ENCODE measurements around the gene CES3. TPM values are rescaled to one million over a fixed set of nuclear protein-coding genes. Genes with fewer than 3 reads are reported as not detected.

The CES3 gene
- total RNA-seq, 2 experiments from 2014 or later = 1.1 to 1.3 TPM

DNA sequence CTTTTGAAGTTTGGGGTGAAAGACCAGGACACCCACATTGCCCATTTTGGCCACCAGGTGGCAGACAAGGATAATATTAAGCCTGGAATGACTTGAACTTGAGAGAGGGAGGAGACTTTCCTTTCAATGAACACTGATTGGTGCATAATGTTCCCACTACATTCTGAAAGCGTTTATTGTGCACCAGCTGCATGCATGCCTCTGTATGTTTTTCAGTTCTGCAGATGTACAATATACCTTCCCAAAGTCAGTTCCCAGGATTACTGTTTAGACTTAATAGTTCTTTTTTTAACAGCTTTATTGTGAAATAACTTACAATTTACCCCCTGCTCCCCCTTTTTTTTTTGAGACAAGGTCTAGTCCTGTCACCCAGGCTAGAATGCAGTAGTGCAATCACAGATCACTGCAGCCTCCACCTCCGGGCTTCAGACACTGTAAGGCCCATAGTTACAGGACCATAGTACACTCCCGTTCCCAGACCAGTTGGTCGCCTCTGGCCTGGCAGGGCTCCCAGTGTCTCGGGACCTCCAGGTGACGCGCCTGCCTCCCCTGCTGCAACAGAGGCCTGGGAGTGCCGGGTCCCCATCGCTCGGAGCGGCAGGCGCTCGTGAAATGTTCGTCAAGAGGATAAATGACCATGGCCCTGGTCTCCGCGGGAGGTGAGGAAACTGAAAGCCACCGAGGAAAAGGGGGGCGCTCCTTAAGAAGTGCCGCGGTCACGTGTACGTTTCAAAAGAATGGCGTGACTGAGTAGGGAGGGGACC lies 13.6 kb upstream of the CES3 start:
- peak overlapping the region; percentile 64 for H3K4me3 ChIP-seq (ENCODE audit: low read length)
- Mint-ChIP-seq H3K4me3 (peak overlapping the region; percentile 89), H3K27me3 (peaks cover 50% of the 10 kb centered on the region), H3K9me3 (no peaks in the 10 kb centered on the region), H3K27ac (peak overlapping the region; percentile 2), H3K4me1 (ENCODE audit: low read depth) (peaks cover 20% of the 10 kb centered on the region), H3K36me3 (ENCODE audit: low read depth) (peaks cover 16% of the 10 kb centered on the region)
- H3K27ac ChIP-seq (ENCODE audit: low read depth in 1 of 2, low read length in 2 of 2) = no peak overlapping the region
- H3K27me3 ChIP-seq (ENCODE audit: control insufficient read depth in 1 of 2, insufficient read depth in 2 of 2, low read length in 2 of 2) = peaks cover 19 to 22% of the 10 kb centered on the region in 2 experiments
- ChIA-PET POLR2A (interaction anchor here (0.6 to 1.1 kb wide), 2 partner anchors 208 to 502 kb away, joined by 3 to 4 read pairs; no protein-coding TSS in a partner anchor), CTCF (interaction anchor here (0.7 to 1.3 kb wide), 6 partner anchors 9 to 208 kb away, joined by 3 to 4 read pairs (median 4); no protein-coding TSS in a partner anchor)
- TF ChIP-seq, protein P1, sequence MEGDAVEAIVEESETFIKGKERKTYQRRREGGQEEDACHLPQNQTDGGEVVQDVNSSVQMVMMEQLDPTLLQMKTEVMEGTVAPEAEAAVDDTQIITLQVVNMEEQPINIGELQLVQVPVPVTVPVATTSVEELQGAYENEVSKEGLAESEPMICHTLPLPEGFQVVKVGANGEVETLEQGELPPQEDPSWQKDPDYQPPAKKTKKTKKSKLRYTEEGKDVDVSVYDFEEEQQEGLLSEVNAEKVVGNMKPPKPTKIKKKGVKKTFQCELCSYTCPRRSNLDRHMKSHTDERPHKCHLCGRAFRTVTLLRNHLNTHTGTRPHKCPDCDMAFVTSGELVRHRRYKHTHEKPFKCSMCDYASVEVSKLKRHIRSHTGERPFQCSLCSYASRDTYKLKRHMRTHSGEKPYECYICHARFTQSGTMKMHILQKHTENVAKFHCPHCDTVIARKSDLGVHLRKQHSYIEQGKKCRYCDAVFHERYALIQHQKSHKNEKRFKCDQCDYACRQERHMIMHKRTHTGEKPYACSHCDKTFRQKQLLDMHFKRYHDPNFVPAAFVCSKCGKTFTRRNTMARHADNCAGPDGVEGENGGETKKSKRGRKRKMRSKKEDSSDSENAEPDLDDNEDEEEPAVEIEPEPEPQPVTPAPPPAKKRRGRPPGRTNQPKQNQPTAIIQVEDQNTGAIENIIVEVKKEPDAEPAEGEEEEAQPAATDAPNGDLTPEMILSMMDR (IDR thresholded peaks at IDR 0.05) = peak; percentile 81
- intact Hi-C loops (cut with DNase I, micrococcal nuclease) = loop anchor here in 1 of 2 experiments (2.0 kb wide), 1 partner anchor 237 kb away; no protein-coding TSS in a partner anchor
- ATAC-seq (ENCODE audit: poor library complexity) = peak; percentile 97
- H3K4me1 ChIP-seq (ENCODE audit: insufficient read depth, low read length) = peaks cover 24% of the 10 kb centered on the region
- peak; percentile 65 to 90 (median 82) for DNase-seq
- peaks cover 0 to 8% of the 10 kb centered on the region in 2 experiments for H3K9me3 ChIP-seq (ENCODE audit: control insufficient read depth in 1 of 2, insufficient read depth in 1 of 2, low read length in 2 of 2)
- H3K36me3 ChIP-seq (ENCODE audit: insufficient read depth, low read length) = peaks cover 14% of the 10 kb centered on the region

- peaks cover 24% of the 10 kb centered on the region for H3K4me1 ChIP-seq (ENCODE audit: insufficient read depth, low read length)
- no peak for ATAC-seq (ENCODE audit: poor library complexity)
- peak overlapping the region; percentile 64 for H3K4me3 ChIP-seq (ENCODE audit: low read length)
- Mint-ChIP-seq H3K36me3 (ENCODE audit: low read depth) (peaks cover 8% of the 10 kb centered on the region), H3K4me3 (peak overlapping the region; percentile 89), H3K9me3 (no peaks in the 10 kb centered on the region), H3K27ac (no peak overlapping the region), H3K27me3 (peaks cover 56% of the 10 kb centered on the region), H3K4me1 (ENCODE audit: low read depth) (peaks cover 20% of the 10 kb centered on the region)
- POLR2A ChIA-PET = interaction anchor here (1.1 kb wide), 1 partner anchor 207 kb away, joined by 4 read pairs; no protein-coding TSS in a partner anchor
- intact Hi-C loops (cut with DNase I, micrococcal nuclease) = no loop called here
- peaks cover 6% of the 10 kb centered on the region for H3K36me3 ChIP-seq (ENCODE audit: insufficient read depth, low read length)
- peaks cover 0 to 8% of the 10 kb centered on the region in 2 experiments for H3K9me3 ChIP-seq (ENCODE audit: control insufficient read depth in 1 of 2, insufficient read depth in 1 of 2, low read length in 2 of 2)
- H3K27me3 ChIP-seq (ENCODE audit: control insufficient read depth in 1 of 2, insufficient read depth in 2 of 2, low read length in 2 of 2) = peaks cover 22 to 25% of the 10 kb centered on the region in 2 experiments
- CTCF ChIA-PET = interaction anchor here (1.0 to 1.3 kb wide), 3 partner anchors 10 to 237 kb away, joined by 3 to 4 read pairs (median 3); no protein-coding TSS in a partner anchor
- H3K27ac ChIP-seq (ENCODE audit: low read depth in 1 of 2, low read length in 2 of 2) = no peak overlapping the region
- DNase-seq = peak in 2 of 14 experiments; percentile 13 to 23
- TF ChIP-seq, protein P1 (IDR thresholded peaks at IDR 0.05) = no peak
Measured at GRCh38 chr16:66948134-66948836, 12.8 kb upstream of the CES3 start.

GRCh38 chr16:66948837-66949225 lies 12.2 kb upstream of the CES3 start:
- ChIA-PET POLR2A (no interaction called here), CTCF (interaction anchor here (1.0 kb wide), 1 partner anchor 236 kb away, joined by 3 read pairs; no protein-coding TSS in a partner anchor)
- peaks cover 4% of the 10 kb centered on the region for H3K36me3 Mint-ChIP-seq (ENCODE audit: low read depth)
- Histone ChIP-seq H3K4me3 (ENCODE audit: low read length) (peak overlapping the region; percentile 64), H3K4me1 (ENCODE audit: insufficient read depth, low read length) (peaks cover 24% of the 10 kb centered on the region), H3K27ac (ENCODE audit: low read depth in 1 of 2, low read length in 2 of 2) (no peak overlapping the region), H3K27me3 (ENCODE audit: control insufficient read depth in 1 of 2, insufficient read depth in 2 of 2, low read length in 2 of 2) (peaks cover 25% of the 10 kb centered on the region in 2 experiments), H3K9me3 (ENCODE audit: control insufficient read depth in 1 of 2, insufficient read depth in 1 of 2, low read length in 2 of 2) (peaks cover 0 to 8% of the 10 kb centered on the region in 2 experiments), H3K36me3 (ENCODE audit: insufficient read depth, low read length) (peaks cover under 1% of the 10 kb centered on the region)
- H3K4me1 Mint-ChIP-seq (ENCODE audit: low read depth) = peaks cover 20% of the 10 kb centered on the region
- intact Hi-C loops (cut with DNase I, micrococcal nuclease) = no loop called here
- no peak for ATAC-seq (ENCODE audit: poor library complexity)
- H3K9me3 Mint-ChIP-seq = no peaks in the 10 kb centered on the region
- H3K4me3 Mint-ChIP-seq = peak overlapping the region; percentile 89
- no peak overlapping the region for H3K27ac Mint-ChIP-seq
- no peak for DNase-seq
- H3K27me3 Mint-ChIP-seq = peaks cover 57% of the 10 kb centered on the region
- TF ChIP-seq, protein P1 (IDR thresholded peaks at IDR 0.05) = no peak

Measured in CD4-positive, alpha-beta T cell (primary cell).